Measurements from ENCODE around the gene EHF. TPM values are rescaled to one million over a fixed set of nuclear protein-coding genes. Genes with fewer than 3 reads are reported as not detected.

The EHF gene
- total and polyA plus RNA-seq, 9 of the 15 experiments (the other 6 are each of a cell fraction or from before 2014, with no cell fraction given): 0.04 to 0.54 (median 0.37) TPM

DNA sequence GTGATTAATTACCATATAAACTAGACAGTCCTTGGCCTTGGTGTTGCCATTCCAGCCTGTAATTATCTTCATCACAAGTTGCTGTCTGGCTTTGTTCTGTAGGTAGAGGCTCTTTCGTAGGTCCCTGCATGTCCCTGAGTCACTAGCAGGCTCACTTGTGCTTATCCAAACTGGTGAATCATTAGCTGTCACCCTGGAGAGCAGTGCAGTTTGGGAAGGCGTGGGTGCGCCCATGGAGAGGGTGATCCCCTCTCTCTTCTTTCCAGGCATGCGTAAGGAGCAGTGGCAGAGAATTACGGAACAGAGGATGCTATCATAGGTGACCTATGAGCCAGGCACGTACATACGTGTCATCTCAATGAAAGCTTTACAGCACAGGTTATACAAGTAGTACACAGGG, 11.0 kb upstream of the EHF start:
- H3K9me3 ChIP-seq (replicated peaks; ENCODE audit: control insufficient read depth, insufficient read depth, low read depth, low read length): no peaks in the 10 kb centered on the region
- in situ Hi-C loops (cut with MboI): loop anchor here (5.0 kb wide), 1 partner anchor 42 kb away; no protein-coding TSS in a partner anchor
- 26% methylated on average over 6 of the region's 7 CpGs for WGBS (ENCODE audit: insufficient coverage, low coverage, missing lambda C conversion rate)
- ChIA-PET POLR2A (interaction anchor here (1.5 to 1.9 kb wide), 2 partner anchors 9 to 19 kb away, joined by 3 to 7 read pairs; no protein-coding TSS in a partner anchor), CTCF (ENCODE audit: low intra/inter-chr PET ratio) (no interaction called here)
- H3K27ac ChIP-seq (ENCODE audit: extremely low read depth, low read depth, low read length): peak overlapping the region; percentile 52; the same call in 2 of the 3 replicates
- no peaks in the 10 kb centered on the region for H3K79me2 ChIP-seq (ENCODE audit: control insufficient read depth, insufficient read depth, low read length)
- peaks cover 14 to 35% of the 10 kb centered on the region in 2 experiments for H3K4me1 ChIP-seq (replicated peaks in 1 of 2; ENCODE audit: control insufficient read depth in 2 of 2, insufficient read depth in 2 of 2, low read length in 2 of 2)
- DNase-seq (ENCODE audit: extremely low read depth in 1 of 4, low spot score in 3 of 4) (peak; percentile 46 to 76 (median 54)), ATAC-seq (peak; percentile 77), FAIRE-seq (peak; percentile 89)
- H3K36me3 ChIP-seq (ENCODE audit: control insufficient read depth, insufficient read depth, low read length): no peaks in the 10 kb centered on the region
- intact Hi-C loops (cut with micrococcal nuclease): no loop called here
- peak overlapping the region; percentile 30 for H2AFZ ChIP-seq (ENCODE audit: low read depth, low read length)
- no peak overlapping the region for H3K4me2 ChIP-seq (ENCODE audit: insufficient read depth, low read length)
- no peaks in the 10 kb centered on the region for H4K20me1 ChIP-seq (replicated peaks; ENCODE audit: control insufficient read depth, insufficient read depth, low read length)
- no peaks in the 10 kb centered on the region for H3K9me1 ChIP-seq (ENCODE audit: control insufficient read depth, insufficient read depth, low read length)
- no peaks in the 10 kb centered on the region for H3K27me3 ChIP-seq (ENCODE audit: control insufficient read depth in 2 of 2, insufficient read depth in 2 of 2, low read length in 2 of 2)
- BruUV-seq (replicated peaks): no TSS peak
- no peak overlapping the region for H3K9ac ChIP-seq (ENCODE audit: insufficient read depth in 1 of 2, low read depth in 2 of 2, low read length in 2 of 2)
- no peak overlapping the region for H3K4me3 ChIP-seq
- TF ChIP-seq NR1H2 (CRISPR knock-in tag; IDR thresholded peaks at IDR 0.05): no peak
- TF ChIP-seq SREBF1 (IDR thresholded peaks at IDR 0.05; ENCODE audit: borderline replicate concordance, low read depth, low read length): no peak
- TF ChIP-seq, protein P1, sequence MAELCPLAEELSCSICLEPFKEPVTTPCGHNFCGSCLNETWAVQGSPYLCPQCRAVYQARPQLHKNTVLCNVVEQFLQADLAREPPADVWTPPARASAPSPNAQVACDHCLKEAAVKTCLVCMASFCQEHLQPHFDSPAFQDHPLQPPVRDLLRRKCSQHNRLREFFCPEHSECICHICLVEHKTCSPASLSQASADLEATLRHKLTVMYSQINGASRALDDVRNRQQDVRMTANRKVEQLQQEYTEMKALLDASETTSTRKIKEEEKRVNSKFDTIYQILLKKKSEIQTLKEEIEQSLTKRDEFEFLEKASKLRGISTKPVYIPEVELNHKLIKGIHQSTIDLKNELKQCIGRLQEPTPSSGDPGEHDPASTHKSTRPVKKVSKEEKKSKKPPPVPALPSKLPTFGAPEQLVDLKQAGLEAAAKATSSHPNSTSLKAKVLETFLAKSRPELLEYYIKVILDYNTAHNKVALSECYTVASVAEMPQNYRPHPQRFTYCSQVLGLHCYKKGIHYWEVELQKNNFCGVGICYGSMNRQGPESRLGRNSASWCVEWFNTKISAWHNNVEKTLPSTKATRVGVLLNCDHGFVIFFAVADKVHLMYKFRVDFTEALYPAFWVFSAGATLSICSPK (IDR thresholded peaks at IDR 0.05; ENCODE audit: borderline replicate concordance): no peak
- TF ChIP-seq FOXM1 (IDR thresholded peaks at IDR 0.05; ENCODE audit: low read depth): no peak
- TF ChIP-seq FOXM1 (CRISPR knock-in tag; IDR thresholded peaks at IDR 0.05; ENCODE audit: low read depth): no peak
- peak; percentile 55; the same call in 1 of the 2 replicates for TF ChIP-seq ARID1B (IDR thresholded peaks at IDR 0.05)
- TF ChIP-seq ZNF507 (tag; conservative IDR thresholded peaks at IDR 0.05): no peak
- peak in 1 of 2 experiments; percentile 3; a peak in 1 of 4 replicates for TF ChIP-seq KDM1A (IDR thresholded peaks at IDR 0.05)
- TF ChIP-seq NFE2 (IDR thresholded peaks at IDR 0.05; ENCODE audit: low read depth): peak; percentile 53; the same call in 1 of the 2 replicates
- TF ChIP-seq POLR3A (IDR thresholded peaks at IDR 0.05; ENCODE audit: borderline replicate concordance, extremely low read depth, insufficient read depth, insufficient read length): no peak
- no peak for TF ChIP-seq ZNF347 (CRISPR knock-in tag; IDR thresholded peaks at IDR 0.05; ENCODE audit: low read depth)
- TF ChIP-seq RNF2 (IDR thresholded peaks at IDR 0.05): no peak
- TF ChIP-seq KDM2B (CRISPR knock-in tag; IDR thresholded peaks at IDR 0.05): no peak
- TF ChIP-seq, protein P2, sequence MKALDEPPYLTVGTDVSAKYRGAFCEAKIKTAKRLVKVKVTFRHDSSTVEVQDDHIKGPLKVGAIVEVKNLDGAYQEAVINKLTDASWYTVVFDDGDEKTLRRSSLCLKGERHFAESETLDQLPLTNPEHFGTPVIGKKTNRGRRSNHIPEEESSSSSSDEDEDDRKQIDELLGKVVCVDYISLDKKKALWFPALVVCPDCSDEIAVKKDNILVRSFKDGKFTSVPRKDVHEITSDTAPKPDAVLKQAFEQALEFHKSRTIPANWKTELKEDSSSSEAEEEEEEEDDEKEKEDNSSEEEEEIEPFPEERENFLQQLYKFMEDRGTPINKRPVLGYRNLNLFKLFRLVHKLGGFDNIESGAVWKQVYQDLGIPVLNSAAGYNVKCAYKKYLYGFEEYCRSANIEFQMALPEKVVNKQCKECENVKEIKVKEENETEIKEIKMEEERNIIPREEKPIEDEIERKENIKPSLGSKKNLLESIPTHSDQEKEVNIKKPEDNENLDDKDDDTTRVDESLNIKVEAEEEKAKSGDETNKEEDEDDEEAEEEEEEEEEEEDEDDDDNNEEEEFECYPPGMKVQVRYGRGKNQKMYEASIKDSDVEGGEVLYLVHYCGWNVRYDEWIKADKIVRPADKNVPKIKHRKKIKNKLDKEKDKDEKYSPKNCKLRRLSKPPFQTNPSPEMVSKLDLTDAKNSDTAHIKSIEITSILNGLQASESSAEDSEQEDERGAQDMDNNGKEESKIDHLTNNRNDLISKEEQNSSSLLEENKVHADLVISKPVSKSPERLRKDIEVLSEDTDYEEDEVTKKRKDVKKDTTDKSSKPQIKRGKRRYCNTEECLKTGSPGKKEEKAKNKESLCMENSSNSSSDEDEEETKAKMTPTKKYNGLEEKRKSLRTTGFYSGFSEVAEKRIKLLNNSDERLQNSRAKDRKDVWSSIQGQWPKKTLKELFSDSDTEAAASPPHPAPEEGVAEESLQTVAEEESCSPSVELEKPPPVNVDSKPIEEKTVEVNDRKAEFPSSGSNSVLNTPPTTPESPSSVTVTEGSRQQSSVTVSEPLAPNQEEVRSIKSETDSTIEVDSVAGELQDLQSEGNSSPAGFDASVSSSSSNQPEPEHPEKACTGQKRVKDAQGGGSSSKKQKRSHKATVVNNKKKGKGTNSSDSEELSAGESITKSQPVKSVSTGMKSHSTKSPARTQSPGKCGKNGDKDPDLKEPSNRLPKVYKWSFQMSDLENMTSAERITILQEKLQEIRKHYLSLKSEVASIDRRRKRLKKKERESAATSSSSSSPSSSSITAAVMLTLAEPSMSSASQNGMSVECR (CRISPR knock-in tag; IDR thresholded peaks at IDR 0.05): no peak
- no peak for TF ChIP-seq PYGO2 (tag; IDR thresholded peaks at IDR 0.05)
- no peak for TF ChIP-seq PHF21A (IDR thresholded peaks at IDR 0.05; ENCODE audit: borderline replicate concordance, low read depth)
- no peak for TF ChIP-seq ZFPM2 (CRISPR knock-in tag; IDR thresholded peaks at IDR 0.05)
- no peak for TF ChIP-seq ILK (tag; IDR thresholded peaks at IDR 0.05; ENCODE audit: borderline replicate concordance, low read depth)
- TF ChIP-seq FOSL1 (tag; conservative IDR thresholded peaks at IDR 0.05): peak; percentile 93

All from K562 (cell line).